Activated effector memory CD4-positive, alpha-beta T cell treated with Interleukin-2 at 50 U/mL for 16 hours (primary cell): ENCODE results near the gene ZBTB7A.
"Not testable (repeated sequence)": the region's sequence is repeated elsewhere in the genome, so short reads cannot be mapped to it uniquely, and the experiment has no call there.

Source experiments
- DNase-seq: peaks from one replicate; pipeline ENCODE4 v3.0.0-alpha.2; 2020

Gene ZBTB7A

GRCh38 chr19:4013886-4014540, 52.7 kb downstream of the ZBTB7A start:
- DNase-seq: no peak

GRCh38 chr19:4012975-4013634, 53.6 kb downstream of the ZBTB7A start:
- DNase-seq: no peak

- no peak for DNase-seq
These were observed 54.4 kb downstream of the ZBTB7A start for GRCh38 chr19:4012092-4012974.

GRCh38 chr19:4011430-4011829, 55.3 kb downstream of the ZBTB7A start:
- DNase-seq: not testable (repeated sequence)

GRCh38 chr19:4010808-4011110, 55.9 kb downstream of the ZBTB7A start:
- no peak for DNase-seq

GRCh38 chr19:4009990-4010807, 56.5 kb downstream of the ZBTB7A start:
- DNase-seq: no peak

- no peak for DNase-seq
These were observed 58.7 kb downstream of the ZBTB7A start for GRCh38 chr19:4007836-4008539.

GRCh38 chr19:4007021-4007835, 59.5 kb downstream of the ZBTB7A start, which contains the start of gene PIAS4:
TSS of gene PIAS4 (plus strand) at chr19:4007736. CDS start at chr19:4007761, 25 bp downstream.
- DNase-seq: peak; percentile 95

- not testable (repeated sequence) for DNase-seq
These were observed 61.3 kb downstream of the ZBTB7A start for GRCh38 chr19:4005436-4005835.

- DNase-seq: not testable (repeated sequence)
These were observed 65.9 kb downstream of the ZBTB7A start for GRCh38 chr19:4000798-4001197.

GRCh38 chr19:3998667-3999412, 67.9 kb downstream of the ZBTB7A start:
- not testable (repeated sequence) for DNase-seq

- no peak for DNase-seq
These were observed 71.1 kb downstream of the ZBTB7A start for GRCh38 chr19:3995607-3996006.
